GM12878 (cell line): Measurements from ENCODE around the gene USF3. TPM values are rescaled to one million over a fixed set of nuclear protein-coding genes. Genes with fewer than 3 reads are reported as not detected.

Experiments used
- ATAC-seq: fragments of 200-7000 bp; cut with Tn5 transposase; 3 replicates; pipeline ENCODE4 v1.9.1; 2020; ENCODE audit warnings: mild to moderate bottlenecking, moderate library complexity
- BruUV-seq: library from RNA; stranded (reverse); fragments of 400-500 nt; replicated peaks from 2 replicates; lab custom pipeline; 2021; lab: Mats Ljungman, UMichigan
- CTCF ChIA-PET: fragments of 300-600 bp; sonication (Branson Sonifier 250); formaldehyde crosslinking; extraction: SDS; loops from one replicate; lab custom pipeline; 2021; ENCODE audit warnings: inconsistent platforms; lab: Yijun Ruan, JAX
- POLR2A ChIA-PET: fragments of 350-600 bp; formaldehyde crosslinking; extraction: SDS; loops from one replicate; lab custom pipeline; 2021; ENCODE audit warnings: inconsistent platforms; lab: Charles Lee
- RAD21 ChIA-PET: fragments of 300-600 bp; sonication (Branson Sonifier 250); formaldehyde crosslinking; loops from one replicate; lab custom pipeline; 2023; ENCODE audit warnings: antibody characterized with exemption; ENCODE audit not compliant: unreplicated experiment; lab: Charles Lee
- SMC1A ChIA-PET: fragments of 300-600 bp; sonication (Branson Sonifier 250); formaldehyde crosslinking; loops from one replicate; lab custom pipeline; 2023; ENCODE audit not compliant: unreplicated experiment, uncharacterized antibody; lab: Charles Lee
- DNase-seq: peaks from one replicate; pipeline ENCODE4 v3.0.0-alpha.2; 2011; ENCODE audit warnings: low read depth, low spot score
- FAIRE-seq: peaks from 3 replicates; lab custom pipeline; 2011; peaks lifted over from hg19 to GRCh38; lab: Jason Lieb, UNC
- H2AFZ ChIP-seq: 2 replicates; pipeline ENCODE4 v1.6.0; 2011; ENCODE audit warnings: low read depth, low read length, control low read depth; ENCODE audit not compliant: control insufficient read depth
- H3K27ac ChIP-seq: 2 replicates; pipeline ENCODE4 v1.5.1; 2011; ENCODE audit warnings: control low read depth; ENCODE audit not compliant: control insufficient read depth, insufficient read depth
- H3K27me3 ChIP-seq, 2 experiments: replicated peaks in 1 of 2; 2 replicates each; pipeline versions ENCODE4 v1.6.0 to v1.6.1; 2011; ENCODE audit warnings: low read length in 1 of 2; ENCODE audit not compliant: control insufficient read depth in 2 of 2, insufficient read depth in 2 of 2
- H3K36me3 ChIP-seq, 2 experiments: 2 replicates each; pipeline ENCODE4 v1.5.1; 2011; ENCODE audit warnings: low read length in 1 of 2; ENCODE audit not compliant: control insufficient read depth in 2 of 2, insufficient read depth in 2 of 2
- H3K4me1 ChIP-seq: 2 replicates; pipeline ENCODE4 v1.6.1; 2011; ENCODE audit warnings: mild to moderate bottlenecking, low read length, moderate library complexity, mixed read lengths; ENCODE audit not compliant: control insufficient read depth, insufficient read depth
- H3K4me2 ChIP-seq: 2 replicates; pipeline ENCODE4 v1.6.0; 2011; ENCODE audit warnings: control low read depth; ENCODE audit not compliant: control insufficient read depth, insufficient read depth
- H3K4me3 ChIP-seq: fragments of 200-600 bp; sonication (generic); 2 replicates; pipeline ENCODE4 v1.5.1; 2016
- H3K79me2 ChIP-seq: 2 replicates; pipeline ENCODE4 v1.6.0; 2011; ENCODE audit warnings: low read length; ENCODE audit not compliant: control insufficient read depth, insufficient read depth
- H3K9ac ChIP-seq: 2 replicates; pipeline ENCODE4 v1.8.0; 2011; ENCODE audit warnings: low read length, control low read depth, mixed read lengths; ENCODE audit not compliant: control insufficient read depth, insufficient read depth
- H3K9me3 ChIP-seq: replicated peaks from 3 replicates; pipeline ENCODE4 v1.5.1; 2011; ENCODE audit warnings: mild to moderate bottlenecking, low read length; ENCODE audit not compliant: control insufficient read depth, insufficient read depth
- H4K20me1 ChIP-seq: 2 replicates; pipeline ENCODE4 v1.6.0; 2011; ENCODE audit not compliant: control insufficient read depth, insufficient read depth
- BCLAF1 ChIP-seq: fragments of 450-650 bp; IDR thresholded peaks from 2 replicates; pipeline ENCODE4 v1.6.1; 2017; ENCODE audit warnings: antibody characterized with exemption, mild to moderate bottlenecking, moderate library complexity
- NR2F1 ChIP-seq: fragments of 450-650 bp; conservative IDR thresholded peaks from 2 replicates; pipeline ENCODE4 v1.6.1; 2017; ENCODE audit warnings: mild to moderate bottlenecking
- POLR2A ChIP-seq: IDR thresholded peaks from 2 replicates; pipeline ENCODE4 v1.6.1; 2011; ENCODE audit warnings: low read depth, mild to moderate bottlenecking, low read length
- WGBS: methylation state at CpG from one replicate; pipeline ENCODE4 v1.1.6; 2016; ENCODE audit warnings: low lambda C conversion rate; ENCODE audit not compliant: insufficient replicate concordance, insufficient coverage; ENCODE audit errors: missing lambda C conversion rate; 5-methylcytosine and 5-hydroxymethylcytosine counted together
- in situ Hi-C: fragments of 300-500 bp; cut with MboI; formaldehyde crosslinking; loops from 9 replicates; pipeline ENCODE4 v1.14.3; 2018; ENCODE audit warnings: mixed read lengths
- intact Hi-C: fragments of 100-400 bp; cut with micrococcal nuclease; formaldehyde crosslinking; loops from one replicate; pipeline ENCODE4 v1.14.2; 2022; ENCODE audit not compliant: unreplicated experiment
- polyA plus RNA-seq, 11 experiments: library from polyadenylated mRNA; depleted of rRNA in 4 of 11; unstranded in 6 of 11; stranded (reverse) in 5 of 11; fragments of >200 nt; fragmentation: Nextera tagmentation in 4 of 11; fragmentation: Illumina TruSeq in 1 of 11; extraction: Ambion mirVana in 4 of 11; extraction: Trizol in 1 of 11; gene quantifications; 1 replicate in 1 of 11; 2 replicates in 10 of 11; pipeline versions ENCODE4 v1.2.1 to v1.2.3, GENCODE V29; 2011 to 2016; ENCODE audit warnings: inconsistent platforms in 2 of 11, missing spikeins in 2 of 11, low read depth in 1 of 11
- total RNA-seq, 4 experiments: library from RNA; depleted of rRNA in 3 of 4; stranded (reverse); fragments of >200 nt in 3 of 4; fragmentation: Illumina TruSeq in 1 of 4; extraction: Trizol in 1 of 4; gene quantifications; 2 replicates each; pipeline versions ENCODE4 v1.2.1 to v1.2.3, GENCODE V29; 2013 to 2021
- TF ChIP-seq, protein P1 (sequence below): IDR thresholded peaks from 2 replicates; pipeline ENCODE4 v1.6.1; 2011; ENCODE audit warnings: borderline replicate concordance, low read depth, mild to moderate bottlenecking, moderate library complexity, mixed read lengths, low read length; ENCODE audit not compliant: insufficient read depth; ENCODE audit errors: extremely low read length

USF3 gene
- total and polyA plus RNA-seq, 10 of the 15 experiments (the other 5 are each of a cell fraction or from before 2014, with no cell fraction given) = 3.1 to 15.9 (median 7.8) TPM

DNA sequence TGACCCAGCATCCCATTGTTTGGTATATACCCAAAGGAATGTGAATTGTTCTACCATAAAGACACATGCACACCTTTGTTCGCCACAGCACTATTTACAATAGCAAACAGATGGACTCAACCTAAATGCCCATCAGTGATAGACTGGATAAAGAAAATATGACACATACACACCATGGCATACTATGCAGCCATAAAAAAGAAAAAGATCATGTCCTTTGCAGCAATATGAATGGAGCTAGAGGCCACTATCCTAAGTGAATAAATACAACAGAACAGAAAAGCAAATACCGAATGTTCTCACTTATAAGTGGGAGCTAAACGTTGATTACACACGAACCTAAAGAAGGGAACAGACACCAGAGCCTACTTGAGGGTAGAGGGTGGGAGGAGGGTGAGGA, 11.4 kb upstream of the USF3 start:
- POLR2A ChIA-PET = interaction anchor here (0.6 kb wide), 2 partner anchors 9 to 77 kb away, joined by 3 to 6 read pairs; no protein-coding TSS in a partner anchor

DNA sequence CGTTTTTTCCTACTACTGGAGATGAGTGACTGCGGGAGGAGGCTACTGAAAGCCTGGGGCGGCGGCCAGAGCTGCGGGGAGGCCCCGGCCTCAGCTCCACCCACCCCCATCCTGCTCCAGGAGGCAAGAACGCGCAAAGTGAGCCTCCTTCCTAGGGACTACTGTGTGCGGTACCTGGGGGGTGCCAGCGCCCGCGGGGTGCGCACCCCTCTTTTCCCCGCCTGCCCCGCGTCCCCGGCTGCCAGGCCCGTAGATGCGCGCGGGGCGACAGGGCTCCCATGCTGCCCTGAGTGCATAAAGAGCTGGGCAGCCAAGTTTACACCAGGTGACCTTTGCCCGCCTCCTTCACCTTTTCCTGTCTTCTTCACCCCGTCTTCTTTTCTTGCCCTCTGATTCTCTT, 2.5 kb upstream of the USF3 start:
- Histone ChIP-seq H3K27me3 (no peaks in the 10 kb centered on the region), H3K4me2 (peak overlapping the region; percentile 82), H3K4me3 (peak overlapping the region; percentile 43), H3K79me2 (peaks cover 21% of the 10 kb centered on the region), H3K36me3 (no peaks in the 10 kb centered on the region), H2AFZ (peak overlapping the region; percentile 62), H3K4me1 (peaks cover 8% of the 10 kb centered on the region; the same call in 1 of the 2 replicates), H4K20me1 (no peaks in the 10 kb centered on the region), H3K9ac (no peak overlapping the region; the same call in 1 of the 2 replicates), H3K9me3 (no peaks in the 10 kb centered on the region), H3K27ac (no peak overlapping the region)
- CTCF ChIA-PET = interaction anchor here (1.2 to 3.3 kb wide), 7 partner anchors 12 to 204 kb away, joined by 3 to 18 read pairs (median 3); partner anchors contain the start of gene NAA50
- in situ Hi-C loops (no loop called here), intact Hi-C loops (no loop called here)
- no peak for FAIRE-seq
- TF ChIP-seq NR2F1 = 0 out of 2 replicates have a peak, but pooled peaks have one; percentile 34
- no peak for TF ChIP-seq BCLAF1
- TF ChIP-seq POLR2A = 0 out of 2 replicates have a peak, but pooled peaks have one; percentile 22
- ATAC-seq = no peak
- RAD21 ChIA-PET = interaction anchor here (1.0 to 1.3 kb wide), 2 partner anchors 46 kb away, joined by 3 read pairs; no protein-coding TSS in a partner anchor
- SMC1A ChIA-PET = interaction anchor here (1.4 kb wide), 2 partner anchors 25 to 121 kb away, joined by 3 to 4 read pairs; no protein-coding TSS in a partner anchor
- BruUV-seq = no TSS peak
- DNase-seq = no peak
- 4% methylated on average over 16 of the region's 24 CpGs for WGBS
- POLR2A ChIA-PET = interaction anchor here (0.7 to 1.1 kb wide), 2 partner anchors 18 to 40 kb away, joined by 3 to 4 read pairs; no protein-coding TSS in a partner anchor

More for the DNA sequence above, 11.4 kb upstream of the USF3 start:
- Histone ChIP-seq H3K4me3 (no peak overlapping the region), H3K9ac (no peak overlapping the region), H2AFZ (no peak overlapping the region), H3K4me2 (no peak overlapping the region), H3K36me3 (no peaks in the 10 kb centered on the region), H3K79me2 (no peaks in the 10 kb centered on the region), H3K27me3 (no peaks in the 10 kb centered on the region), H4K20me1 (no peaks in the 10 kb centered on the region), H3K27ac (no peak overlapping the region), H3K4me1 (no peaks in the 10 kb centered on the region), H3K9me3 (no peaks in the 10 kb centered on the region)
- 54% methylated on average over 4 of the region's 4 CpGs for WGBS
- TF ChIP-seq, protein P1, sequence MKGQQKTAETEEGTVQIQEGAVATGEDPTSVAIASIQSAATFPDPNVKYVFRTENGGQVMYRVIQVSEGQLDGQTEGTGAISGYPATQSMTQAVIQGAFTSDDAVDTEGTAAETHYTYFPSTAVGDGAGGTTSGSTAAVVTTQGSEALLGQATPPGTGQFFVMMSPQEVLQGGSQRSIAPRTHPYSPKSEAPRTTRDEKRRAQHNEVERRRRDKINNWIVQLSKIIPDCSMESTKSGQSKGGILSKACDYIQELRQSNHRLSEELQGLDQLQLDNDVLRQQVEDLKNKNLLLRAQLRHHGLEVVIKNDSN = no peak
- DNase-seq (no peak), ATAC-seq (no peak), FAIRE-seq (no peak)
- RAD21 ChIA-PET = no interaction called here
- CTCF ChIA-PET = interaction anchor here (0.9 kb wide), 1 partner anchor 13 kb away, joined by 3 read pairs; no protein-coding TSS in a partner anchor
- SMC1A ChIA-PET = interaction anchor here (1.1 to 1.4 kb wide), 2 partner anchors 27 to 33 kb away, joined by 3 read pairs; no protein-coding TSS in a partner anchor
- in situ Hi-C loops (no loop called here), intact Hi-C loops (no loop called here)
- no TSS peak for BruUV-seq
